ENCODE results near the gene PRDM11. TPM values are rescaled to one million over a fixed set of nuclear protein-coding genes. Genes with fewer than 3 reads are reported as not detected.

PRDM11 gene
- total RNA-seq, 2 donors from 2014 or later, result 1.2 to 2.0 TPM

Other genes starting within 250 kb of the PRDM11 start
- 10 to 100 TPM; 15.3 to 20.0 TPM for gene TP53I11, start 195.8 kb upstream of the PRDM11 start, total RNA-seq
- gene SYT13, start 139.7 kb downstream of the PRDM11 start, total RNA-seq, result not detected